GM18517 (cell line): ENCODE measurements around the gene CDK8.

ENCODE experiments used
- ATAC-seq: cut with Tn5 transposase; IDR thresholded peaks from one replicate; pipeline ENCODE4 v1.9.1; 2021; ENCODE audit warnings: mild to moderate bottlenecking, moderate library complexity; ENCODE audit not compliant: unreplicated experiment

CDK8 gene

GRCh38 chr13:26435171-26435570, 181.2 kb downstream of the CDK8 start:
- no peak for ATAC-seq

- no peak for ATAC-seq
Measured at GRCh38 chr13:26435646-26436045, 181.7 kb downstream of the CDK8 start.

- no peak for ATAC-seq
Measured at GRCh38 chr13:26436914-26437313, 183.0 kb downstream of the CDK8 start.

DNA sequence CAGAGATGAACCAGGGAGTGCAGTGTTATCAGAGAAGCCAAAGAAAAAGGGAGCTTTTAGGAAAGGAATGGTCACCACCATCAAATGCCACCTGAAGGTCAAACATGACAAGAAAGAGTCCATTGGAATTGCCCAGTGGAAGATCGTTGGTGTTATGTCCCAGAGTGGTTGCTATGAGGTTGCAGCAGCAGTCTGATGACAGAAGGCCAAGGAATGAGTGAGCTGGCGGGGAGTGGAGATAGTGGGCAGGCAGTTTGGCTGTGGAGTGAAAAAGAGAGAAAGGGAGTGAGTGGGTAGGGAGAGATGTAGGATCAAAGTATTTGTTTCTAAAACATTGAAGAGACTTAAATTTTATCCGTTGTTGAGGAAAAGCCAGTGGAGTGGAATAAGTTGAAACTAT, 186.2 kb downstream of the CDK8 start:
- no peak for ATAC-seq

DNA sequence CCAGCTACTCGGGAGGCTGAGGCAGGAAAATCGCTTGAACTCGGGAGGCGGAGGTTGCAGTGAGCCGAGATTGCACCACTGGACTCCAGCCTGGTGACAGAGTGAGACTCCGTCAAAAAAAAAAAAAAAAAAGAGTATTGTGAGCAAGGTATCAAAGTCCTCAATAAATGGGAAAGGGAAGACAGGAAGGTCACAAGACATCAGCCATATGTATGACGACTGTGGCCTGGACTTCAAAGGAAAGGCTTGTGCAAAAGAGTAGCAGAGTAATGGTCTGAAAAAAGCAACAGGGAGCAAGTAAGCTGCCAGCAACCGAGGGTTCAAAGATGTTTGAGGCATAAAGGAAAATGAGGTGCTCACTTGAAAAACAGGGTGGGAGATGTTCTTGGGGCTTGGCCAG, 187.5 kb downstream of the CDK8 start:
- ATAC-seq = no peak

DNA sequence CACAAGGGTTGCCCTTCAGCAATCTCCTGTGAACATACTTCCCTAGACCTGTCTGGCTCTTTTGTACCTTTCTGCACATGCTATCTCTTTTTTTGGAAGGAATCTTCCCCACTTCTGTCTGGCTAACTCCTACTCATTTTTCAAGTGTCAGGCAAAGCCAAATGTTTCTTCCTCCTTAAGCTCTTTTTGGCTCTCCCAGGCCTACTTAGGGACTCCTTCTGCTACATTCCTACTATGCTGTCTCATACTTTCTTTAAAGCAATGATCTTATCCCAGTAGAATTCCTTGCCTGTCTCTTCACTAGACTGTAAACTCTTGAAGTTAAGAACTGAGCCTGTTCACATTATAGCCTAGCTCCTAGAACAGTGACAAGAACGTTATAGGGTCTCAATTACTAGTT, 188.6 kb downstream of the CDK8 start:
- ATAC-seq = no peak

DNA sequence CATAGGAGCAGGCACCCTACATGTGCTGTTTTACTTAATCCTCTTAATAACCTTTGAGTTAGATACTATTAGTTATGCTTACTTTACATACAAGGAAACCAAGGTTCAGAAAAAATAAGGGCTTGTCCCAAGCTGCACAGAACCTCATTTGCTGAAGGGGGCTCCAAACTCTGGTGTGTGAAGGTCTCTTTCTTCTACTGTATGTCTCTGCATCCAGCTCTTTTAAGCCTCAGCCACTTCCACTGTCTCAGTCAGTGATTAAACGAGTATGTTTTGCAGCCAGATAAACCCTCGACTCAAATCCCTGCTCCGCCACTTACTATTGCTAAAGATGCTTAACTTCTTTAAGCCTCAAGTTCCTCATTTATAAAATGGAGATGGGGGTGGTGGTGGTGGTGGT, 191.2 kb downstream of the CDK8 start:
- ATAC-seq = no peak

- ATAC-seq = no peak
Measured at GRCh38 chr13:26446751-26447150, 192.8 kb downstream of the CDK8 start.

GRCh38 chr13:26448032-26448431, 194.1 kb downstream of the CDK8 start:
- ATAC-seq = no peak

DNA sequence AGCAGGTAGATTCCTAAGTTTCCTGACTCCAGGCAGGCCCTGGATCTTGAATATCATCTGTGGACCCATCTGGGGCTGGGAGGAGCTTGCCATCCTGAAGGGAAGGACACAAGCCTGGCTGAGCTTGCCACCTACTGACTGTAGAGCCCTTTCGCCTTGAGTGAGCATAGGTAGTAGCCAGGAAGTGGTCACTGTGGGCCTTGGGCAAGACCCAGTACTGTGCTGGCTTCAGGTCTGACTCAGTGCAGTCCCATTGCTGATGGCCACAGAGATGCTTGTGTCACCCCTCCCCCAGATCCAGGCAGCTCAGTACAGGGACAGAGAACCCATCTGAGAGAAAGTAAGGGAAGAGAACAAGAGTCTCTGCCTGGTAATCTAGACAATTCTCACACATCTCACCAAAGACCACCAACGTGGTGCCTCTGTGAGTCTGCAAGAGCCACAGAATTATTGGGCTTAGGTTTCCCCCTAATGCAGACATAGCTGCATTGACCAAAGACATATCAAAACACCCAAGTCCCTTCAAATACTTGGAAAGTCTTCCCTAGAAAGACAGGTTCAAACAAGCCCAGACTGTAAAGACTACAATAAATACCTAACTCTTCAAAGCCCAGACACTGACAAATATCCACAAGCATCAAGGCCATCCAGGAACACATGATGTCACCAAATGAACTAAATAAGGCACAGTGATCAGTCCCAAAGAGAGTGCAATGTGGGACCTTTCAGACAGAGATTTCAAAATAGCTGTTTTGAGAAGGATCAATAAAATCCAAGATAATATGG, 195.3 kb downstream of the CDK8 start:
- no peak for ATAC-seq
